CMK (cell line): ENCODE results near the gene ZBTB45.
"Not testable (repeated sequence)": the region's sequence is repeated elsewhere in the genome, so short reads cannot be mapped to it uniquely, and the experiment has no call there.

ENCODE experiments used
- DNase-seq: peaks from one replicate; pipeline ENCODE4 v3.0.0-alpha.2; 2010; ENCODE audit warnings: low read depth

The ZBTB45 gene

GRCh38 chr19:58510084-58510862 lies 9.3 kb downstream of the ZBTB45 start:
- no peak for DNase-seq

GRCh38 chr19:58509731-58510083 lies 9.9 kb downstream of the ZBTB45 start:
- peak; percentile 98 for DNase-seq

- not testable (repeated sequence) for DNase-seq
These were observed 11.9 kb downstream of the ZBTB45 start for GRCh38 chr19:58507602-58508223.

- no peak for DNase-seq
These were observed 19.4 kb downstream of the ZBTB45 start for GRCh38 chr19:58500242-58500641.

GRCh38 chr19:58499021-58499927 lies 20.3 kb downstream of the ZBTB45 start:
- peak; percentile 99 for DNase-seq

GRCh38 chr19:58498316-58499020 lies 21.1 kb downstream of the ZBTB45 start:
- no peak for DNase-seq

- DNase-seq = no peak
These were observed 21.9 kb downstream of the ZBTB45 start for GRCh38 chr19:58497634-58498170.

- DNase-seq = no peak
These were observed 27.3 kb downstream of the ZBTB45 start for GRCh38 chr19:58492265-58492664.

- DNase-seq = no peak
These were observed 28.2 kb downstream of the ZBTB45 start for GRCh38 chr19:58491393-58491792.

GRCh38 chr19:58484349-58484748 lies 35.3 kb downstream of the ZBTB45 start:
- not testable (repeated sequence) for DNase-seq

- DNase-seq = no peak
These were observed 35.8 kb downstream of the ZBTB45 start for GRCh38 chr19:58483776-58484175.

GRCh38 chr19:58482372-58482771 lies 37.2 kb downstream of the ZBTB45 start:
- DNase-seq = no peak

- no peak for DNase-seq
These were observed 38.8 kb downstream of the ZBTB45 start for GRCh38 chr19:58480831-58481230.

- no peak for DNase-seq
These were observed 39.2 kb downstream of the ZBTB45 start for GRCh38 chr19:58480481-58480830.

GRCh38 chr19:58479736-58480480 lies 39.7 kb downstream of the ZBTB45 start:
- DNase-seq = no peak

- no peak for DNase-seq
These were observed 40.3 kb downstream of the ZBTB45 start for GRCh38 chr19:58479303-58479702.

GRCh38 chr19:58477871-58478270 lies 41.7 kb downstream of the ZBTB45 start:
- no peak for DNase-seq

- DNase-seq = no peak
These were observed 42.5 kb downstream of the ZBTB45 start for GRCh38 chr19:58477130-58477529.

- DNase-seq = no peak
These were observed 43.1 kb downstream of the ZBTB45 start for GRCh38 chr19:58476498-58477015.

GRCh38 chr19:58475714-58476497 lies 43.7 kb downstream of the ZBTB45 start, which contains the start of gene ZNF446:
Gene ZNF446 (plus strand): TSS chr19:58476352. CDS start chr19:58477219, 867 bp downstream.
- peak; percentile 98 for DNase-seq
